ENCODE data around the gene VPS36.
"Not testable (repeated sequence)": the region's sequence is repeated elsewhere in the genome, so short reads cannot be mapped to it uniquely, and the experiment has no call there.

The VPS36 gene

DNA sequence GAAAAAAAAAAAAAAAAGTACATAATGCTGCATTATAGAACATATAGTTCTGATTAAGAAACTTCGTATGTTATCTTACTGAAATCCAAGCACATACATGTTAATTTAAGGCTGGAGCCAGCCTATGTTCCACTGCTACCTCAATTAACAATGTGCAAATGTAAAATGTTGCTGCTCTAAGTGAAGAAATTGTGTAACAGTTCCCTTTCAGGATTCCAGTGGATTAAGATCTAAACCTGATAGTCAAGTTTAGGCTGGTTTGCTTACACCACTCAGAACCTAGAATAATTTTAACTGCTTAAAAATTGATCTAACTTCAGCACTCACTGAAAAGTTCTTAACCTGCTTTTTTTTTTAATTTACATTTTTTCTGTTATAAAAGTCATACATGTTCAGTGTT lies 4.2 kb downstream of the VPS36 start:
- H3K4me3 ChIP-seq (ENCODE audit: low read depth, low read length): no peak overlapping the region

DNA sequence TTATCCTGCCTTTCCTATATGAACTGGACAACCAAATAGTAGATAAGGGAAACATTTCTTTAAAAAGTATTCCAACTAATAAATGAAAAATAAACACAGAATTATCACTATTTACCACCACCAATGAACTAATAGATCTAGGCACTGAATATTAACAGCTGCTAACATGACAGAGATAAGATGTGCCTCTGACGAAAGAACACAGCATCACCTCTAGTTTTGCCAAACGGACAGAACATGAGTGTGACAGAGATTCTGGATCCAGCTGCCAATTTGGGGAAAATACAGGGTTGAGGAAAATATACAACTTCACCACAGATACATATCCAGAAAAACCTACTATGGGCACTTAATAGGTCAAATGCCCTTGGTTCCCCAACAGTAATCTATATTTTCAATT lies 18.0 kb downstream of the VPS36 start:
- no peak overlapping the region for H3K4me3 ChIP-seq (ENCODE audit: low read depth, low read length)

DNA sequence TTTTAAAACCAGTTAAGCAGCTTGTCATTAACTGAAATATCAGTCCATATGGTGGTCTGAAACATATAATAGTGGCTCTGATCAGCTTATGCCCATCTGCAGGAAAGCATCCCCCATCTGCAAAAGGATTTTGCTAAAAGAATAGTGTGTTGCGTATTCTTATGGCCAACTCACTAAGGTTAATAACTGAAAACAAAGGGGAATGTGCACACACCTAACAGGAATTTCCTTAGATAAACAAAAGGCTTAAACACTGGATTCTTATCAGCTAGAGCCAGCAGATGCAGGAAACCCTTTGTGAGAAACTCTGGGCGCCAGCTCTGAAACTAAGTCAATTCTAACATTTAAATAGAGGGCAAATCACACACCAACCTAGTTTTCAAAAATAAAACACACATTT lies 22.1 kb downstream of the VPS36 start:
- H3K4me3 ChIP-seq (ENCODE audit: low read depth, low read length): no peak overlapping the region

DNA sequence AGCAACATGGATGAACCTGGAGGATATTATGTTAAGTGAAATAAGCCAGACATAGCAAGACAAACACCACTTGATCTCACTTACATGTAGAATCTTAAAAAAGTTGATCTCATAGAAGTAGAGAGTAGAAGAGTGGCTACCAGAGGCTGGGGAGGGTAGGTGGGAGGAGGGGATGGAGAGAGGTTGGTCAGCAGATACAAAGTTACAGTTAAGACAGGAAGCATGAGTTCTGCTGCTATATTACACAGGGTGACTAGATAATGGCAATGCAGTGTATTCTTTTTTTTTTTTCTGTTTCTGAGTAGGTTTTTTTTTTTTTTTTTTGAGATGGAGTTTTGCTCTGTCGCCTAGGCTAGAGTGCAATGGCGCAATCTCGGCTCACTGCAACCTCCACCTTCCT lies 29.2 kb downstream of the VPS36 start:
- H3K4me3 ChIP-seq (ENCODE audit: low read depth, low read length): no peak overlapping the region

DNA sequence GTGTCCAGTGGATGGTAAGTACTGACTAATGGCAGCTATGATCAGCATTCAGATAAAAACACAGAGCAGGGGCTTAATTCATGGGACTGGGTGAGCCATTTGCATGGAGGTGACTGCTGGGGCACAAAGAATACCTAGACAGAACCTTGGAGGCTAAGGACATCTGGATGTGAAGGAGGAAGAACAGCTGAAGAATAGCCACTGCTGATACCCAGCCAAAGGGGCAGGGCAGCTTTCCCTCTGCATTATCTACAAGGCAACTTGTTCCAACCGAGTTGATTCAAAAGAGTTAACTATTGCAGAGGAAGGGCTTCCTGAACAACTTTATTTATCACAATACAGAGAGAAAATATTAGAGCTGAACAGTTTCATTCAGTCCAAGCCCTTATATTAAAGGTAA lies 31.4 kb downstream of the VPS36 start:
- H3K4me3 ChIP-seq (ENCODE audit: low read depth, low read length): no peak overlapping the region

DNA sequence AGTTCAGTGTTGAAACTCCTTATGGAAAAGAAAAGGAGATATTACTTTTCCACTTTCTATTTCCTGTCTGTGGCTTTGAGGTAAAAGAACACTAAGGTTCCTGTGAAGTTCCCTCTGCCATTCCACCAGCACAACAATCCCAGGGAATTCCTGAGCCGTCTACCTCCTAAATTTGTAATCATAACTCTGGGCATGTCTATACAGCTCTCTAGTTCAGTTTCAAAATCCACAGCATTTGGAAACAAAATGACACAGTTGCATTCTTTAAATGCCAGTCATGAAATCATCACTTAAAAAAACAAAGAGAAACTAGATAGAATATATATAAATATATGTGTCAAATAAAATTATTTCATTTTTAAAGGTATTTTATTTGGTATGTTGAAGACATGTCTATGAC lies 35.5 kb downstream of the VPS36 start:
- H3K4me3 ChIP-seq (ENCODE audit: low read depth, low read length): no peak overlapping the region

DNA sequence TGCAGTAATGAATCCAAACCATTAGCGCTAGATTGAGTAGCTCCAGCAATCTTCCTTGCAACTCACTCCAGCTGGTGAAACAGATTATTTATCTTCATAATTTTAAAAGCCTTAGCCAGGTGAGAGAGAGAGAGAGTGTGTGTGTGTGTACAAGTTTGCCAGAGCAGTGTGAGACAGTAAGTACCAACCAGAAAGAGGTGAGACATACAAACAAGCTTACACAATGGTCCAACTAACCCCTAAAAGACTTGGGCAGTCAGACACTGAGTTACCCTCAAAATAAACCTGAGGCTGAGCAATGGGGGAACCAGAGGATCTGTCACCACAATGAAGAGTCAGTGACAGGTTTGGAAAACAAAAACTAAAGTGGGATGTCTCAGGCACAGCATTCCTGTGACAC lies 36.4 kb downstream of the VPS36 start:
- H3K4me3 ChIP-seq (ENCODE audit: low read depth, low read length): no peak overlapping the region

DNA sequence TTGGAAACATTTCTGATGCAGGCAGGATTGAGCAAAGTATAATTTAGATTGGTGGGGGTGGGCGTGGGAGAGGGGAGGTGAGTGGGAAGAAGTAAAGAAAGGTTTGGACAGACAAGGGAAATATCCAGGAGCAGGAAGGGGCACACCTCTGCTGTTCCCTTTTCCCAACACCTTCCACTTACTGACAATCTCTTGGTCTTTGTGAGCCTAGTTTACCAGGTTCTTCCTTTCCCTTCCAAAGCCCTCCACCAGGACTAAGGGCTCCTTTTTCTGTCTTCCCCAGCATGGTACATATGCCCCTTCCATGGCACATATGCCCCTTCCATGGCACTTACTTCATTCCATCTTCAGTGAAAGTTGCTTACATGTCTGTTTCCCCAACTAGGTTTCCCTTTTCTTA lies 38.3 kb downstream of the VPS36 start:
- H3K4me3 ChIP-seq (ENCODE audit: low read depth, low read length): no peak overlapping the region

DNA sequence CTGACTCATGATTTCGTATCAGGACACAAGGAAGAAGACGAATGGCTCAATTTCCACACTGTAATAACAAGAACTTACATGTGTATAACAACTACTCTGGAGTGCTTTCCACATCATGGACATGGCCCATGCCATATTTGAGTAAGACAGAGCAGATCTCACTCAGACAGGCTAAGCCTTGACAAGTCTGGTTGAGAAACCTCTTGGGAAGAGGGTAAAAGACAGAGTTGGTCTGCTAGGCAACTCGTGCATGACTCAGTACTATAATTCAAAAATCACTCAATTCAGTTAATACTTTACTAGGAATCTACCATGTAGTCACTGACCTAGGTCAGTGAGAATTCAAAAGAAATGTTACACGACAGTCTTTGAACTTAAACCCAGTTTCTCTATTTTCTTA lies 38.8 kb downstream of the VPS36 start:
- no peak overlapping the region for H3K4me3 ChIP-seq (ENCODE audit: low read depth, low read length)

DNA sequence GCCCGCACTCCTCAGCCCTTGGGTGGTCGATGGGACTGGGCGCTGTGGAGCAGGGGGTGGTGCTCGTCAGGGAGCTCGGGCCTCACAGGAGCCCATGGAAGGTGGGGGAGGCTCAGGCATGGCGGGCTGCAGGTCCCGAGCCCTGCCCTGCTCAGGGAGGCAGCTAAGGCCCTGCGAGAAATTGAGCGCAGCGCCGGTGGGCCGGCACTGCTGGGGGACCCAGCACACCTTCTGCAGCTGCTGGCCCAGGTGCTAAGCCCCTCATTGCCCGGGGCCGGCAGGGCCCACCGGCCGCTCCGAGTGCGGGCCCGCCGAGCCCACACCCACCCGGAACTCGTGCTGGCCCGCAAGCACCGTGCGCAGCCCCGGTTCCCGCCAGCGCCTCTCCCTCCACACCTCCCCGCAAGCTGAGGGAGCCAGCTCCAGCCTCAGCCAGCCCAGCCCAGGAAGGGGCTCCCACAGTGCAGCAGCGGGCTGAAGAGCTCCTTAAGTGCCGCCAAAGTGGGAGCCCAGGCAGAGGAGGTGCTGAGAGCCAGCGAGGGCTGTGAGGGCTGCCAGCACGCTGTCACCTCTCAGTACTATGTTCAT lies 42.3 kb downstream of the VPS36 start:
- not testable (repeated sequence) for H3K4me3 ChIP-seq (ENCODE audit: low read depth, low read length)

DNA sequence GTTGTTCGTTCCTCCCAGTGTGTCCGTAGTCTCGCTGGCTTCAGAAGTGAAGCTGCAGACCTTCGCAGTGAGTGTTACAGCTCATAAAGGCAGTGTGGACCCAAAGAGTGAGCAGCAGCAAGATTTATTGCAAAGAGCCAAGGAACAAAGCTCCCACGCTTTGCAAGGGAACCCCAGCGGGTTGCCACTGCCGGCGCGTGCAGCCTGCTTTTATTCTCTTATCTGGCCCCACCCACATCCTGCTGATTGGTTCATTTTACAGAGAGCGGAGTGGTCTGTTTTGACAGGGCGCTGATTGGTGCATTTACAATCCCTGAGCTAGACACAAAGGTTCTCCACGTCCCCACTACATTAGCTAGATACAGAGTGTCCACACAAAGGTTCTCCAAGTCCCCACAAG lies 43.0 kb downstream of the VPS36 start:
- not testable (repeated sequence) for H3K4me3 ChIP-seq (ENCODE audit: low read depth, low read length)

DNA sequence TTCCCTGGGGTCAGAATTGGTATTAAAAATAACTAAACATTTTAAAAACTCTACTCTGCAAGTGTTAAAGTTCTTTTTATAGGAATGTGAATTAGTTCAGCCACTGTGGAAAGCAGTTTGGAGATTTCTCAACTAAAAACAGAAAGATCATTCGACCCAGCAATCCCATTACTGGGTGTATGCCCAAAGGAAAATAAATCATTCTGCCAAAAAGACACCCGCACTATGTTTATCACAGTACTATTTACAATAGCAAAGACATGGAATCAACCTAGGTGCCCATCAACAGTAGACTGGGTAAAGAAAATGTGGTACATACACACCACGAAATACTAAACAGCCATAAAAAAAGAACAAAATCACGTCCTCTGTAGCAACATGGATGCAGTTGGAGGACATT lies 43.8 kb downstream of the VPS36 start:
- no peak overlapping the region for H3K4me3 ChIP-seq (ENCODE audit: low read depth, low read length)

DNA sequence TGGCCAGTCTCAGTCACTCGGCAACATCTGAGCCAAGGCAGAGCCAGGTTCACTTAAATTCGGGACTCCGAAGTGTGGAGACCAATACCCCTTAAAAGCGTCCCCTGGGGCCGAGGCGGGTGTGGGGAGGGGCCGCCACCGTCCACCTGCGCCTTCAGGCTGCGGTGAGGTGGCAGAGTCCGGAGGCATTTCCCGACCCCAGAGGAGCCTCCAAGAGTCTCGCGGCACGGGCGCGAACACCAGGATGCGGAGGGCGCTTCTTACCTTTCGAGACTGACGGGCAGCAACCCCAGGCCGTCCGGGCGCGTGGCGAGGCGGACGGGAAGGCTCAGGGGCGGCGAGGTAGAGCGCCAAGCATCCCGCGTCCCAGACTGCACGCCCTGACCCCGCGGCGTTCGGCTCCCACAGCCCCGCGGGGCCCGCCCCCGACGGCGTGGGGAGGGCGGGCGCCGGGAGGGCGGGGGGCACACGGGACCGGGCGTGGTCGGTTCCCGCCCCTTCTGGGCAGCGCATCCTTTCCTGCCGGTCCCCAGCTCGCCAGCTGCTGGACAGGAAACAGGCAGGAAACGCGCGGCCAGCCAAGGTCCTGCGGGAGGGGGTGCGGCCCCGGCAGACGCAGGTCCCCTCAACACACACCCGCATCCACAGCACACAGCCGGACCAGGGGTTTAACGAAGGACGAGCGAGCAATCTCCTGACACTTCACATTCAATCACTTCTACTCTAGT lies 44.5 kb downstream of the VPS36 start, which contains the start of gene THSD1:
Gene THSD1, minus strand, starts transcription at position 406 of the 728 bp plus-strand sequence. CDS start 3,572 bp downstream, outside the sequence.
- H3K4me3 ChIP-seq (ENCODE audit: low read depth, low read length): peak within 1 kb of the TSS; percentile 42

DNA sequence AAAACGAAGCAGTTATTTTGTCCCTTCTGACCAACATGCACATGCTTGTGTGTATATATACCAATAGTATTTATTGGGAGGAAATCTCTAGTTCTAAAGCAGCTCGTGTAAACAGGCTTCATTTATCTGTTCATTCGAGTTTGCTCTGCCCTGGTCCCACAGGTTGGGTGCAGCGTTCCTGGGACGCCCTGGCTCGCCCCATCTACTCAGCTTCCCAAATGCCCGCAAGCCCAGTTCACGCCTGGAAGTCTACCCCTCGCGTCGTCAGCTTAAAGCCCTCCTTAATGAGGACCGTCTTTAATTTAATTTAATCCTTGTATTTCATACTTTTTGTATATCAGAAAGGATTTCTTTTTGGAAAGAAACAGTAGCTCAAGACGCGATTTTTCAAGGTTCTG lies 45.1 kb downstream of the VPS36 start:
- H3K4me3 ChIP-seq (ENCODE audit: low read depth, low read length): peak overlapping the region; percentile 42

DNA sequence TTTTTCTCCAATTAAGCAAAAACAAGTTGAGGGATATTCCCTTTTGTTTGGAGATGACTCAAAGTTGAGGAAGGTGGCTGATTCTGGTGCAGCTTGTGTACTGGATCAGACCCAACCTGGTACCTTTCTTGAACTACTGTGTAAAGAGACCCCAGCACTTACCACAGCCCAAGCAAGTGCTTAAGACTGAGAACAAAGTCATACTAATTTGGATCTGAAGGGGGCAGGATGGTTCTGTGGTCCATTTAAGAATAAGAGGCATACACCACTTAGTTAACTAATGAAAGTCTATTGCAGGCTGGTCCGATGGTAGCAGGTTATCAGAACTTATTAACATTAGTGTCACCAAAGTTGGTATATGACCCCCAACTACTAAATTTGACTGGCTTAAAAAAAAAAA lies 50.7 kb downstream of the VPS36 start:
- no peak overlapping the region for H3K4me3 ChIP-seq (ENCODE audit: low read depth, low read length)

DNA sequence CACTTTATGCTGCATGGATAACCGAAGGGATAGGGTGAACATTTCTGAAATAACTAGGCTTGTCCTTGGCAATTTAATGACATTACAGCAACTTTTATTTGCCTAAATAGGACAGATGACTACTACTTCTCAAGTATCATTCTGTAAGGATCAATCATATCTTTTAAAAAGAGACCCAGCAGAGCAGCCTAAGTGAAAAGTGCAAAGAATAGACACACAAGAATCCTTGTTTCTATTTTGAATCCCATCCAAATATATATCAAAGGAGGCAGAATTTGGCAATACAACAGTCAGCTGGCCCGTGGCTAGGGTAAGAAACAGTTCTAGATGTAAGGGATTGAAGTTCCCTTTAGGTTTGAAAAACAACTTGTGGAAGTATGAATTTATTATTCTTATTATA lies 51.4 kb downstream of the VPS36 start:
- H3K4me3 ChIP-seq (ENCODE audit: low read depth, low read length): no peak overlapping the region

DNA sequence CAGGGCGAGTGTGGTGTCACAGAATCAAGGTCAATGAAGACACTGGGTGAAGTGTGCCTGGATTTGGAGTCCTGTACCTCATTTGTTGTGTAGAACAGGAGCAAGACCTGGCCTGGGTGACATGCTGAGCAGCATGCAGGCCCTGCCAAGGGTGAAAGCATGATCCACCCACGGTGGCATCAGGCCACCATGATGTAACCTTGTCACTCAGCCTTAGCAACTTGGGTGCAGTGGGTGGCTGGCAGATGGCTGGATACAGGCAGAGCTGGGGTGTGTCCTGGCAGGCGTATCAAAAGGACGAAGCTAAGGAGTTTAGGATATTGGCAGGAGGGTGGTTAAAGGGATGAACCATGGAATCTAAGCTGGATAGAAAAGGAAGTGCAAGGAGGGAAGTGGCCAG lies 54.7 kb downstream of the VPS36 start:
- H3K4me3 ChIP-seq (ENCODE audit: low read depth, low read length): no peak overlapping the region

DNA sequence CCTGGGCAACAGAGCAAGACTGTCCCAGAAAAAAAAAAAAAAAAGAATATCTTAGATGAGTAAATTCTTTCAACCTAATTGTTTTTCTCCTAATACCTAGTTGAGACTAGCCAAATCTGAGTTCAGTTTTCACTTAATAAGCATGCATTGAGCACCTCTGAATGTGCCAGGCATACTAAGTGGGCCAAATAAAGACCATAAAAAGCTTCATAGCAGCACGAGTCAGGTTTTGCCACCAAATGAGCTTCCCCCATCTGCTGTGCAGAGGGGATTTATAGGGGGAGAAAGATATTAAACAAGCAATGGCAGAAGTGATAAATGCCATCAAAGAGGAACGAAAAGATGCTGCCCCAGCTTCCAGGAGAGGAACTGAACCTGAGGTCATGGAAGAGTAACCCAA lies 55.8 kb downstream of the VPS36 start:
- H3K4me3 ChIP-seq (ENCODE audit: low read depth, low read length): no peak overlapping the region

DNA sequence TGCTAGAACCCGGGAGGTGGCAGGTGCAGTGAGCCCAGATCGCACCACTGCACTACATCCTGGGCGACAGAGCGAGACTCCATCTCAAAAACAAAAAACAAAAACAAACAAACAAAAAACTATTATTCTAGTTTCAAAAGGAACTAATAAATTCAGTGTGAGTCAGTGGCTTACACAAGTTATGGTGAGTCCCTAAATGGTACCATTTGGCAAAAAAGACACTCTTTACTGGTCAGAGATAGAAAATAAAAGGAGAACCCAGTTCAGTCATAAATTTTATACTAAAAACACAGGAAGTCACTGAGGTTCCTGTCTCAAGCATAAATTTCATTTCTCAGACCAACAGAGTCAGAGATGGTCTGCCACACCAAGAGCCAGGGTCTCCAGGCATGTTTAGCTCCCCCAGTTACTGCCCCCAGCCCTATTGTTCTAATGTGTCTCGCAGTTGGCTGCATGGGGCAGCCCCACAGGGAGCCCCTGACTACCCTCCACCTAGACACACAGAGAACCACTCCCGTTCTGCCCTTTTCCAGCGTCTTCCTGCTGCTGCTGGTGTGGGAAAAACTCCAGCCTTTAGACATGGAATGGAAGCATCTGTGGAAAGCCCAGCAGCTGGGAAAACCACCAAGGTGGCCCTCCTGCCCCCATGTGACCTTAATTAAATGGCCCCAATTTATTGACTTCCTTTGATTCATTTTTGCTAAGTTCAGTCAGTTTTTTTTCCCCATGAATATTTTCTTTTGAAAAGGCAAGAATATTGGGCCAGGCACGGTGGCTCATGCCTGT lies 56.7 kb downstream of the VPS36 start:
- no peak overlapping the region for H3K4me3 ChIP-seq (ENCODE audit: low read depth, low read length)

DNA sequence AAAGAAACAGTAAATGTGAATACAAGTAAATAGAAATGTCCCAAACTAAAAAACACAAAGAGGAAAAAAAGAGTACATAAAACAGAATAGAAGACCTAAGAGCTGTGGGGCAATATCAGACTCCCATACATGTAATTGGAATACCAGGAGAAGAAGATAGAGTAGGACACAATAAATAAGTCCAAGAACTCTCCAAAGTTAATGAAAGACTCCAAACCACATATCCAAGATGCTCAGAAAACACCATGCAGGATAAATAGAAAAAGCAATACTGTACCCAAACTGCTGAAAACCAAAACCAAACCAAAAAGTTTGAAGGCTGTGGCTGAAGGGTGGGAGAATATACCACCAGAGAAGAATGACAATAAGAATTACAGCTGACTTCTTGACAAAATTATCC lies 62.7 kb downstream of the VPS36 start:
- H3K4me3 ChIP-seq (ENCODE audit: low read depth, low read length): no peak overlapping the region

DNA sequence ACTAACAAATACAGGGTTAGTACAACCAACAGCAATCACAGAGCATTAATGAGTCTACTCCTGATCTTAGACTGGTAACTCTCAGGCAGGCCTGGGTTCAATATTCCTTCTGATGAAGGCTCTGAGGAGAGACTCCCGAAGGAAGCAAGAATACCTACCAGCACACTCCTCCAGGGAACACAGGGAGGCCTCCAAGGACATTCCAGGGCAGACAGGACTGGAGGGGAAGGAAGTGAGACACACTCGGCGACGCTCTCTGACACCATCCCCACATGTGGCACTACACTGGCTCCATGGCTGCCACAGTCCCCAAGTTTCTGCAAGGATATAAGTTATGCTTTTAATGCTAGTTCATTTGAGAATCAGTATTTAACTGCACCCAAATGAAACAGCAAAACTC lies 64.6 kb downstream of the VPS36 start:
- H3K4me3 ChIP-seq (ENCODE audit: low read depth, low read length): no peak overlapping the region

DNA sequence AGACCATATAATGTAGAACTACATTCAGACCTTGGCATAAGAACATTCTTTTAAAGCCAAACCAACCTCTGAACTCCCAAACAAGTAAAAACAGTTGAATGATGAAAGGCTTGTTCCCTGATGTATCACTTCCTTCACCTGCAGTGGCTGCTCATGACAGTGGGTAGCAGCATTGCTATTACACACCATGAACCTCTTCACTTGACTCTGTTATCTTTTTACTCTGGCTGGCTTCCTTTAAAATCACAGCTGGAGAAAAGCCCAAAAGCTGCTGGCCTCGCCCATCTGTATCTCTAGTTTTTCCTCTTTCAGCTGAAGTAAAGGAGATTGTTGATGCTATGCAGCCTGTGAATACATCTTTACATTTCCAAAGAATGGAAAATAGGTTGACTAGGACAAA lies 67.1 kb downstream of the VPS36 start:
- H3K4me3 ChIP-seq (ENCODE audit: low read depth, low read length): no peak overlapping the region

All from iPS-11a (cell line).